ENCODE measurements around the gene DDR1.

The DDR1 gene

DNA sequence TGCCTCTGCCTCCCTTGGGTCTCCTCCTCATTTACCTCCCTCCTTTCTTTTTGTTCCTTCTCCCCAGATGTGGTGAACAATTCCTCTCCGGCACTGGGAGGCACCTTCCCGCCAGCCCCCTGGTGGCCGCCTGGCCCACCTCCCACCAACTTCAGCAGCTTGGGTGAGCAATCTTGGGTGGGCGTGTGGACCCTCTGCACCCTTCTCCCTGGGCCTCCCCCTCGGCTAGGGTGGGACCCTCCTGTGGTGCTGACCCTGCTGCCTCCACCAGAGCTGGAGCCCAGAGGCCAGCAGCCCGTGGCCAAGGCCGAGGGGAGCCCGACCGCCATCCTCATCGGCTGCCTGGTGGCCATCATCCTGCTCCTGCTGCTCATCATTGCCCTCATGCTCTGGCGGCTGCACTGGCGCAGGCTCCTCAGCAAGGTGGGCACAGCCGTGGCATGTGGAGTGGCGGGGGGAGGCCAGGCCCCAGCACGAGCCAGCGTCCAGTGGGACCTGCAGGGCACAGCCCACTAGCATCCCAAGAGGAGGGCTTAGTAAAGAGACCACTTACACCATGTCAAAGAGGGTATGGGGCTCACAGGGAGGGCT is 8.8 kb downstream of the DDR1 start:
- TF ChIP-seq GATA2 (IDR thresholded peaks at IDR 0.05; ENCODE audit: low read depth, low read length), result no peak
- TF ChIP-seq GATA3 (IDR thresholded peaks at IDR 0.05; ENCODE audit: low read depth, low read length), result no peak

DNA sequence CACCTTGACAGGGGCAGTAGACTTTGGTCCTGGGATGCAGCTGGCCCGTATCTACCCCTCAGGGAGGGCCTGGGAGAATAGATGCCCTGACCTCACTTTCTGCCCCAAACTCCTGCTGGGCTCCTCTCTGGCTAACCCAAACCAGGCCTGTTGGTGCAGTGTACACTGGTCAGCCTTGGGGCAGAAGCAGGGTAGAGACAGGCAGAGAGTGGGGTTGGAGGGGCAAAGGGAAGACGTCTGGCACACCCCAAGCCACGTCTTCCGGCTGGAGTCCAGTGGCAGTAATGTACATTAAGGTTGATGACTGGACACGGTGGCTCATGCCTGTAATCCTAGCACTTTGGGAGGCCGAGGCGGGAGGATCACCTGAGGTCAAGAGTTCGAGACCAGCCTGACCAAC is 9.3 kb downstream of the DDR1 start:
- TF ChIP-seq GATA2 (IDR thresholded peaks at IDR 0.05; ENCODE audit: low read depth, low read length) (no peak), GATA3 (IDR thresholded peaks at IDR 0.05; ENCODE audit: low read depth, low read length) (no peak)

- TF ChIP-seq GATA2 (IDR thresholded peaks at IDR 0.05; ENCODE audit: low read depth, low read length) (no peak), GATA3 (IDR thresholded peaks at IDR 0.05; ENCODE audit: low read depth, low read length) (no peak)
Observed at GRCh38 chr6:30894381-30894780, 10.1 kb downstream of the DDR1 start.

- TF ChIP-seq GATA2 (IDR thresholded peaks at IDR 0.05; ENCODE audit: low read depth, low read length), result no peak
- TF ChIP-seq GATA3 (IDR thresholded peaks at IDR 0.05; ENCODE audit: low read depth, low read length), result no peak
Observed at GRCh38 chr6:30894935-30895334, 10.6 kb downstream of the DDR1 start.

DNA sequence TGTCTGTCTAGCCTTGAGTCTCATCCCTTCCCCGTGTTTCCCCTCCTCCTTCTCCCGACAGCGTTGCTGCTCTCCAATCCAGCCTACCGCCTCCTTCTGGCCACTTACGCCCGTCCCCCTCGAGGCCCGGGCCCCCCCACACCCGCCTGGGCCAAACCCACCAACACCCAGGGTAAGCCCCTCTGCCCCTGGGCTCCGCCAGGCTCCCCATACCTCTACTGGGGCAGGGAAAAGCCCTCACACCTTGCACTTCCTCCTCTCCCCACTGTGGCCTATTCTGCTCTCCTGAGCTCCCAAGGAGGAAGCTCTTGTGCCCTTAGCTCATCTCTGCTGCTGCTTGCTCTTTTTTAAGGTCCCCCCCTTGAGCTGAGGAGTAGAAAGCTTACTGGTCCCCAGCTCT is 11.0 kb downstream of the DDR1 start:
- no peak for TF ChIP-seq GATA2 (IDR thresholded peaks at IDR 0.05; ENCODE audit: low read depth, low read length)
- TF ChIP-seq GATA3 (IDR thresholded peaks at IDR 0.05; ENCODE audit: low read depth, low read length), result no peak

- TF ChIP-seq GATA2 (IDR thresholded peaks at IDR 0.05; ENCODE audit: low read depth, low read length), result no peak
- no peak for TF ChIP-seq GATA3 (IDR thresholded peaks at IDR 0.05; ENCODE audit: low read depth, low read length)
Observed at GRCh38 chr6:30896541-30896940, 12.2 kb downstream of the DDR1 start.

GRCh38 chr6:30897882-30898281 is 13.6 kb downstream of the DDR1 start:
- TF ChIP-seq GATA2 (IDR thresholded peaks at IDR 0.05; ENCODE audit: low read depth, low read length) (no peak), GATA3 (IDR thresholded peaks at IDR 0.05; ENCODE audit: low read depth, low read length) (no peak)

DNA sequence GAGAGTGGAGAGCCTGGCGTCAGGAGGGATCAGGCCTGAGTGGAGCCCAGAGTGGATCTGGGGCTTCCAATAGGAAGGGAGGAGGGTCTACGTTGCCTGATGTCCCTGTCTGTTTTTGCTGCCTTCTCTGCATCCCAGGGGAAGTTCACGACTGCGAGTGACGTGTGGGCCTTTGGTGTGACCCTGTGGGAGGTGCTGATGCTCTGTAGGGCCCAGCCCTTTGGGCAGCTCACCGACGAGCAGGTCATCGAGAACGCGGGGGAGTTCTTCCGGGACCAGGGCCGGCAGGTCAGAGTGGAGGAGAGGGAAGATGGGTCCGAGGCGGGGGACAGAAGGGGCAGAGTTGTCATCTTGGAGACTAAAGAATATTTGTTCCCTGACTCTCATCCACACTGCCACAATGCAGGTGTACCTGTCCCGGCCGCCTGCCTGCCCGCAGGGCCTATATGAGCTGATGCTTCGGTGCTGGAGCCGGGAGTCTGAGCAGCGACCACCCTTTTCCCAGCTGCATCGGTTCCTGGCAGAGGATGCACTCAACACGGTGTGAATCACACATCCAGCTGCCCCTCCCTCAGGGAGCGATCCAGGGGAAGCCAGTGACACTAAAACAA is 14.5 kb downstream of the DDR1 start:
- no peak for TF ChIP-seq GATA2 (IDR thresholded peaks at IDR 0.05; ENCODE audit: low read depth, low read length)
- TF ChIP-seq GATA3 (IDR thresholded peaks at IDR 0.05; ENCODE audit: low read depth, low read length), result no peak

GRCh38 chr6:30900863-30901417 is 16.6 kb downstream of the DDR1 start:
- TF ChIP-seq GATA3 (IDR thresholded peaks at IDR 0.05; ENCODE audit: low read depth, low read length) (no peak), GATA2 (IDR thresholded peaks at IDR 0.05; ENCODE audit: low read depth, low read length) (no peak)

DNA sequence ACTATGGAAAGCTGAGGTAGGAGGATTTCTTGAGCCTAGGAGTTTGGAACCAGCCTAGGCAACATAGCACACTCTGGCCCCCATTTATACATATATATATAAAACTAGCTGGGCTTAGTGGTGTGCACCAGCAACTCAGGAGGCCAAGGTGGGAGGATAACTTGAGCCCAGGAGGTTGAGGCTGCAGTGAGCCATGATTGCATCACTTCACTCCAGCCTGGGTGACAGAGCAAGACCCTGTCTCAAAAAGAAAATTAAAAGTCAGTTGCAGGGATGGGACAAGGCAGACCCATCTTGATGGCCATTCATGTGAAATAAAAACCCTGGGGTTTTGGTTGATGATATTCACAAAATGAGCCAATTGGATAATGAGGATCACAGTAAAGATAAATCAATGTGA is 17.1 kb downstream of the DDR1 start:
- TF ChIP-seq GATA3 (IDR thresholded peaks at IDR 0.05; ENCODE audit: low read depth, low read length), result no peak
- no peak for TF ChIP-seq GATA2 (IDR thresholded peaks at IDR 0.05; ENCODE audit: low read depth, low read length)

GRCh38 chr6:30902709-30903108 is 18.4 kb downstream of the DDR1 start:
- TF ChIP-seq GATA3 (IDR thresholded peaks at IDR 0.05; ENCODE audit: low read depth, low read length) (no peak), GATA2 (IDR thresholded peaks at IDR 0.05; ENCODE audit: low read depth, low read length) (no peak)

DNA sequence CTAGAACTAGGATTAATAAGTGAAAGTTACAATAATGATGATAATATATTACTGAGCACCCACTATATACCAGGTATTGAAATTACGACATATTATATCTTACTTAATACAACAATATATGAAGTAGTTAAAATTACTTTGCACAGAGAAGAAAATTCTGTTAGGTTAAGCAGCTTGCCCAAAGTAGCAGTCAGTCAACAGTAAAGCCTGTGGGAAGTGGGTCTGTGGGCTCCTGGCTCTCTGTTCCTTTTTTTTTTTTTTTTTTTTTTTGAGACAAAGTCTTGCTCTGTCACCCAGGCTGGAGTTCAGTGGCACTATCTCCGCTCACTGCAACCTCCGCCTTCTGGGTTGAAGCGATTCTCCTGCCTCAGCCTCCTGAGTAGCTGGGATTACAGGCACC is 18.9 kb downstream of the DDR1 start:
- no peak for TF ChIP-seq GATA3 (IDR thresholded peaks at IDR 0.05; ENCODE audit: low read depth, low read length)
- TF ChIP-seq GATA2 (IDR thresholded peaks at IDR 0.05; ENCODE audit: low read depth, low read length), result no peak

- TF ChIP-seq GATA3 (IDR thresholded peaks at IDR 0.05; ENCODE audit: low read depth, low read length) (no peak), GATA2 (IDR thresholded peaks at IDR 0.05; ENCODE audit: low read depth, low read length) (no peak; the same call in 1 of the 2 replicates)
Observed at GRCh38 chr6:30907758-30908591, 23.7 kb downstream of the DDR1 start, which contains the start of gene GTF2H4. GTF2H4 (plus strand) TSS chr6:30908207.

GRCh38 chr6:30908700-30909099 is 24.4 kb downstream of the DDR1 start:
- TF ChIP-seq GATA3 (IDR thresholded peaks at IDR 0.05; ENCODE audit: low read depth, low read length) (no peak), GATA2 (IDR thresholded peaks at IDR 0.05; ENCODE audit: low read depth, low read length) (no peak)

All from SH-SY5Y (cell line).